ENCODE data around the gene LRP6.
"Not testable (repeated sequence)": the region's sequence is repeated elsewhere in the genome, so short reads cannot be mapped to it uniquely, and the experiment has no call there.

The LRP6 gene

GRCh38 chr12:12265571-12266388, 1.1 kb downstream of the LRP6 start:
- no peak for DNase-seq (ENCODE audit: low read depth in 2 of 2)

GRCh38 chr12:12265035-12265434, 1.8 kb downstream of the LRP6 start:
- no peak for DNase-seq (ENCODE audit: low read depth in 2 of 2)

- DNase-seq (ENCODE audit: low read depth in 2 of 2): no peak
Measured at GRCh38 chr12:12263909-12264308, 2.9 kb downstream of the LRP6 start.

GRCh38 chr12:12256291-12256757, 10.5 kb downstream of the LRP6 start:
- DNase-seq (ENCODE audit: low read depth in 2 of 2): not testable (repeated sequence)

GRCh38 chr12:12254553-12254952, 12.3 kb downstream of the LRP6 start:
- DNase-seq (ENCODE audit: low read depth in 2 of 2): no peak

- no peak for DNase-seq (ENCODE audit: low read depth in 2 of 2)
Measured at GRCh38 chr12:12249216-12250050, 17.4 kb downstream of the LRP6 start.

- DNase-seq (ENCODE audit: low read depth in 2 of 2): no peak
Measured at GRCh38 chr12:12247584-12247983, 19.3 kb downstream of the LRP6 start.

- DNase-seq (ENCODE audit: low read depth in 2 of 2): no peak
Measured at GRCh38 chr12:12244341-12244740, 22.5 kb downstream of the LRP6 start.

GRCh38 chr12:12240662-12241340, 26.0 kb downstream of the LRP6 start:
- no peak for DNase-seq (ENCODE audit: low read depth in 2 of 2)

- no peak for DNase-seq (ENCODE audit: low read depth in 2 of 2)
Measured at GRCh38 chr12:12239127-12239526, 27.7 kb downstream of the LRP6 start.

GRCh38 chr12:12238605-12239004, 28.2 kb downstream of the LRP6 start:
- no peak for DNase-seq (ENCODE audit: low read depth in 2 of 2)

- DNase-seq (ENCODE audit: low read depth in 2 of 2): no peak
Measured at GRCh38 chr12:12236896-12237295, 29.9 kb downstream of the LRP6 start.

- no peak for DNase-seq (ENCODE audit: low read depth in 2 of 2)
Measured at GRCh38 chr12:12230275-12230674, 36.6 kb downstream of the LRP6 start.

- DNase-seq (ENCODE audit: low read depth in 2 of 2): no peak
Measured at GRCh38 chr12:12229556-12230092, 37.2 kb downstream of the LRP6 start.

- no peak for DNase-seq (ENCODE audit: low read depth in 2 of 2)
Measured at GRCh38 chr12:12228402-12228801, 38.4 kb downstream of the LRP6 start.

- no peak for DNase-seq (ENCODE audit: low read depth in 2 of 2)
Measured at GRCh38 chr12:12226187-12226586, 40.7 kb downstream of the LRP6 start.

- DNase-seq (ENCODE audit: low read depth in 2 of 2): no peak
Measured at GRCh38 chr12:12224240-12224940, 42.5 kb downstream of the LRP6 start.

GRCh38 chr12:12221560-12221959, 45.3 kb downstream of the LRP6 start:
- no peak for DNase-seq (ENCODE audit: low read depth in 2 of 2)

GRCh38 chr12:12219664-12220063, 47.2 kb downstream of the LRP6 start:
- no peak for DNase-seq (ENCODE audit: low read depth in 2 of 2)

- no peak for DNase-seq (ENCODE audit: low read depth in 2 of 2)
Measured at GRCh38 chr12:12217018-12217359, 49.9 kb downstream of the LRP6 start.

- DNase-seq (ENCODE audit: low read depth in 2 of 2): no peak
Measured at GRCh38 chr12:12216349-12217017, 50.4 kb downstream of the LRP6 start.

All from activated CD8-positive, alpha-beta memory T cell treated with anti-CD3 and anti-CD28 coated beads for 4 hours (primary cell).